ENCODE measurements around the gene EFHB. TPM values are rescaled to one million over a fixed set of nuclear protein-coding genes. Genes with fewer than 3 reads are reported as not detected.

Gene EFHB
- total and polyA plus RNA-seq, 2 of the 13 experiments (the other 11 are each of a cell fraction or from before 2014, with no cell fraction given) = 0.15 to 0.42 TPM

GRCh38 chr3:19940643-19941042 is 6.6 kb upstream of the EFHB start (continued):
- TF ChIP-seq ZNF513 (CRISPR knock-in tag; conservative IDR thresholded peaks at IDR 0.05) (no peak), NCOA5 (CRISPR knock-in tag; IDR thresholded peaks at IDR 0.05) (no peak), KDM1A (CRISPR knock-in tag; IDR thresholded peaks at IDR 0.05) (no peak), NR0B2 (CRISPR knock-in tag; IDR thresholded peaks at IDR 0.05) (no peak), ZKSCAN8 (CRISPR knock-in tag; IDR thresholded peaks at IDR 0.05; ENCODE audit: borderline replicate concordance) (no peak)

- Histone ChIP-seq H3K27ac (ENCODE audit: extremely low read length, insufficient read depth, low read length) (no peak overlapping the region), H3K36me3 (replicated peaks in 1 of 2; ENCODE audit: control insufficient read depth in 1 of 2, insufficient read depth in 2 of 2, low read length in 2 of 2) (no peaks in the 10 kb centered on the region), H3K9ac (ENCODE audit: insufficient read depth, low read depth, low read length) (no peak overlapping the region), H4K20me1 (ENCODE audit: insufficient read depth, low read length) (no peaks in the 10 kb centered on the region), H3K9me3 (ENCODE audit: low read length) (no peaks in the 10 kb centered on the region), H3K4me3 (replicated peaks in 1 of 3; ENCODE audit: insufficient read depth in 1 of 3, low read depth in 2 of 3, low read length in 3 of 3) (no peak overlapping the region), H2AFZ (ENCODE audit: low read length) (no peak overlapping the region), H3K4me2 (ENCODE audit: low read depth, low read length) (no peak overlapping the region), H3K4me1 (ENCODE audit: insufficient read depth, low read length) (peaks cover 25% of the 10 kb centered on the region), H3K27me3 (ENCODE audit: control insufficient read depth in 1 of 2, insufficient read depth in 2 of 2, low read length in 2 of 2) (no peaks in the 10 kb centered on the region), H3K79me2 (ENCODE audit: insufficient read depth, low read length) (no peaks in the 10 kb centered on the region)
- DNase-seq (ENCODE audit: low spot score) = no peak
- FAIRE-seq = no peak
- CTCF ChIA-PET (ENCODE audit: low intra/inter-chr PET ratio, low total read pairs) = no interaction called here
- intact Hi-C loops (cut with micrococcal nuclease; ENCODE audit: unreplicated experiment) = loop anchor here (10.0 kb wide), 1 partner anchor 1743 kb away; no protein-coding TSS in a partner anchor
- POLR2A ChIA-PET = no interaction called here
- 4% methylated on average over 1 of the region's 1 CpG for WGBS (ENCODE audit: low lambda C conversion rate)
- BruUV-seq (replicated peaks) = no TSS peak
- no peak for ATAC-seq
- in situ Hi-C loops (cut with HindIII; ENCODE audit: extremely low pct_ligation_motif_present, low pct_unique_long_range_greater_than_20kb) = no loop called here
- TF ChIP-seq ZNF574 (CRISPR knock-in tag; IDR thresholded peaks at IDR 0.05) = no peak
- no peak for TF ChIP-seq CREM (IDR thresholded peaks at IDR 0.05)
- TF ChIP-seq CREM (CRISPR knock-in tag; IDR thresholded peaks at IDR 0.05) = no peak
- TF ChIP-seq ELK4 (CRISPR knock-in tag; IDR thresholded peaks at IDR 0.05; ENCODE audit: borderline replicate concordance) = no peak
- no peak for TF ChIP-seq ZNF253 (CRISPR knock-in tag; IDR thresholded peaks at IDR 0.05; ENCODE audit: borderline replicate concordance)
- TF ChIP-seq SMAD9 (CRISPR knock-in tag; IDR thresholded peaks at IDR 0.05) = no peak
- no peak for TF ChIP-seq FOXP1 (IDR thresholded peaks at IDR 0.05)
- TF ChIP-seq FOXP1 (CRISPR knock-in tag; IDR thresholded peaks at IDR 0.05) = no peak
- no peak for TF ChIP-seq ZNF451 (CRISPR knock-in tag; IDR thresholded peaks at IDR 0.05)
- TF ChIP-seq HNF4A (CRISPR knock-in tag; IDR thresholded peaks at IDR 0.05) = no peak
- no peak for TF ChIP-seq ZFP1 (CRISPR knock-in tag; IDR thresholded peaks at IDR 0.05)
- no peak for TF ChIP-seq TCF7L2 (IDR thresholded peaks at IDR 0.05; ENCODE audit: low read depth, low read length)
Measured at GRCh38 chr3:19938295-19938627, 4.2 kb upstream of the EFHB start.

Data from HepG2 (cell line).